NOMO-1 treated with DMSO at 0.1 percent for 48 hours (cell line): ENCODE results near the gene RFTN1.

ENCODE experiments used
- DNase-seq: peaks from one replicate; lab custom pipeline; 2025; ENCODE audit not compliant: unreplicated experiment; lab: John Stamatoyannopoulos, UW

Gene RFTN1

DNA sequence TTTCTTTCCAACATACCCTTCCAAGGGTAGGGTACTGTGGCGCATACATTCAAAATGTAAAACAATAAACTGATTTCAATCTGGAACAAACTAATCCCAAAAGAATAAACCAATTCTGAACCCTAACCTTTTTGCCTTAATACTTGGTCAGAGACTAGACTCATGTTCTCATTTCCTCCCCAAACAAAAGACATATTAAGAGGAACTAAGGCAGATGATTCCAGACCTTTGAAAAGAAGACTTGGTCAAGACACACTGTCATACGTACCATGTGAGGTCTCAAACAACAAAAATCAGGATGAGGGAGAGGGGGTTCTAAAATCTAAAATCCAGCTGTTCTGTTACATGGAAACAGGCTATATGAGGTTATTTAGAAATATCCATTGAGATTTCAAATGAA is 102.1 kb downstream of the RFTN1 start:
- no peak for DNase-seq

DNA sequence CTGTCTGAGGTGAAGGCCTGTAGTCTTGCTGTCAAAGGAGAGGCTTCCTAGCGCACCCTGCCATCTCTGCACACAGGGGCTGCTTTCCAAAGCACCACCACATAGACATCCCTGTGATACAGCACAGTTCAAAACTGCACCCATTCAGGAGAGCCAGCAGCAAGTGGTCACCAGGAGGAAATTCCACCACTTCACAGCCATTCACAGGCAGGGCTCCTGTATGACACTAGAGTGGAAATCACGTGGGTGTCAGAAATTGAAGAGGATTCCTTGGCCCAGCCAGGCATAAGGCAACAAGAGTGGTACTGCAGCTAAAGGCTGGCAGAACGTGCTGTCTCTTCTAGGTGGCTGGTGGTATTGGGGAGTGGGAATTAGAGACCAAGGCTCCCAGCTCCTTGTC is 102.8 kb downstream of the RFTN1 start:
- no peak for DNase-seq

DNA sequence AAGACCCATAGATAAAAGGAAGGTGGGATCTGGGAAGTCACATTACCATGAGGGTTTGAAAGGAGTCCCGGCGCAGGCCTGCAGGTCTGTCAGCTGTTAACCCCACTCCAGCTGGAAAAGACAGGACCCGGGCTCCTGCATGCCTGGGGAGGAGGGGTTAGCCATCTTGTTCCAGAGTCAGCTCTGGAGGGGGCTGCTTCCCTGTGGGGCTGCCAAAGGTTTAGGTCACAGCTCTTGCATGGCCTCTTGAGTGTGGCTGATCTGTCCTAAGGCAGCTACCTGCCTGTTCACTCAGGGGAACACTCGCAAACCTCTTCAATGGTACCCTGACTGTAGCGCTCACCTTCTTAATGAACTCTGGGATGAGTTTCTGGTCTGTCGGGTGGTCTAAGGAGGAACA is 104.5 kb downstream of the RFTN1 start:
- no peak for DNase-seq

DNA sequence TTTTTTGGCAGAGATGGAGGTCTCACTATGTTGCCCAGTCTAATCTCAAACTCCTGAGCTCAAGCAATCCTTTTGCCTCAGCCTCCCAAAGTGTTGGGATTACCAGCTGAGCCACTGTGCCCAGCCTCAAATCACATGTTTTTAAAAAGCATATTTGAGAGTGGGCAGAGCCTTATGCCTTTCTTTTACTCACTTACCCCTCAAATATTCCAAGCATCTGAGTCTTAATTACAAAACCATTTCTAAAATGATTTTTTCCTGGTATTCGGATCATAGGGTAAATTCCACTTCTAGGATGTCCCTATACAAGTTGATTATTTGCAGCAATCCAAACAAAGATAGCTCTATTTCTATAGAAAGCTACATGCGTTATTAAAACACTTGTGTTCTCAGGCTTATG is 106.1 kb downstream of the RFTN1 start:
- no peak for DNase-seq

DNA sequence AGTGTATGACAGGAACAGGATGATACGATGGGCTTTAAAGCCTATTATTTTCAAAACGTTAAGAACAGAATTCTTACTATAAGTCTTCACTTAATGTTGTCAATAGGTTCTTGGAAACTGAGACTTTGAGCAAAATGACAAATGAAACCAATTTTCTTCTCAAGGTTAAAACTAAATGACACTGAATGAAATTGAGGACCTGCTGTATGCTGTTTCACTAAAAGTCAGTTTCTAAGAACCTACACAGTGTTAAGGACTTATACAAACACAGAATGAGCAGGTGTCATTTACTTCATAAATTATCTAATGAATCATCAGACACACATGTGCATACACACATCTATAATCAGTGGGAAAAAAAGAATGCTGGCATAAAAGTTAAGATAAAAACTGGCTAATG is 106.9 kb downstream of the RFTN1 start:
- DNase-seq = no peak

DNA sequence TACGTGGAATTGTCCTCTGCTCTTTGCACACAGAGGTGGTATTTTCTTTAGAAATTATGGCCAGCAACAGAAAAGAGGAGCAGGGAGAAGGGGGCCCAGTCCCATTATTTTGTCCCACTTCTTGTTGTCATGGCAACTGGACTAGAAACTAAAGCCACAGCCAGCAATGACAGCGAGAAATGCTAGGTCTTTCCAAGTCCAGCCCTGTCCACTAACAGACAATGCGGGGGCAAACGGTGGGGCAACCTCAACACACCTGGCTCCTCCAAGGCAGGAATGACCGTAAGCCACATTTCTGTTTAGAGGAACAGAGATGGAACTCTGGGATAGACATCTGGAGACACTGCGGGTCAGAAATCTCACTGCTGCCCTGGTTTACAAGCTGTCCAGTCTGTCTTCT is 107.3 kb downstream of the RFTN1 start:
- DNase-seq = no peak

DNA sequence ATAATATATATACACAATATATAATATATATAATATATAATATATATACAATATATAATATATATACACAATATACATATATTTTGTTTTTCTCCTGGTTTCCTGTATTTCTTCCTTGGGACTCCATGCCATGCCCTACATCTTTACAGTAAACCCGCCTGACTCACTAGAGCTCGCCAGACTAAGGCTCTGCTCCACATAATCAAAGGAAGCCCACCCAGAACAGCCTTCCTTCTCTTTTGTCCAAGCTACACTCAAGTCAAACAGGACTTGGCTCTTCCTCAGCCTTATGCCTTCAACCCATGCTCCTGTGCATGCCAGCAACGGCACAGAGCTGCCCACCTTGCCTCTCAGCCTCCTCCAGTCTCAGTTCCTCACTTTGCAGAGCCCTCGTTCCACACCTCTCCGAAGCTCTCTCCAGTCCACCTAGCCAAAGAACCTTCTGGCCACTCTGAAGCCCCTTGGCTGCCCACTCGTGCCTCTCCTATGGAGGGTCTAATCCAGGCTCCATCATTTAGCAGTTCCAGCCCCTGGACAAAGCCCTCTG is 109.1 kb downstream of the RFTN1 start:
- no peak for DNase-seq

DNA sequence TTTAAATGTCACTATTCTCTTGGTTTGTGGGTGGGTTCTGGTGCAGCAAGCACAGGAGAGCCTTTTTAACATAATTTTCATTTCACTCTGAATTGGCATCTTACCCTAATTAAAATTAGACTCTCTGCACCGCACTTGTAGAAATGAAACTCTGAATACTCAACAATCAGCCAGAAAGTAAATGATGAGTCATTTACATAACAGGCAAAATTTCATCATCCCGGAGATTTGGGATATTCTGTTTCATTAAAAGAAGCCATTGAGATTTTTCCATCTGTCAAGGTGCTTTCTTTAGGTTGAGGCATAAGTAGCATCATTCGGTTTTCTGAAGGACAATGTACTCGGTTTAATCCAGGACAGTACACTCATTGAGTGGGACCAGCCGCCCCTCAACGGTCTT is 111.0 kb downstream of the RFTN1 start:
- no peak for DNase-seq

DNA sequence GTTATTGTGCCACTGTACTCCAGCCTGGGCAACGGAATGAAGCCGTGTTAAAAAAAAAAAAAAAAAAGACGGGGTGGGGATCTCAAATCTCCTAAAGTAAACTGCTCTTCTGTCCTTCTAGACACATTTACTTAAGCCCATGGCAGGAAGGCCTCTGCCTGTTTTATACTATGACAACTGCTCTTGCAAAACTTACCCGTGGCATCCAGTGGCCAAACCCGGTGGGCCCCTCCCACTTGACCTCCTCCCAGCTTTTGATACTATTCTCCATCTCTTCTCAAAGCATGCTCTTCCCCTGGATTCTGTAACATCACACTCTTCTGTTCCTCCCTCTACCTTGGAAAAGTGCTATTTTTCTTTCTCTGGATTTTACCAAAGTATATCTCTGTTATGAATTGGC is 112.2 kb downstream of the RFTN1 start:
- no peak for DNase-seq

DNA sequence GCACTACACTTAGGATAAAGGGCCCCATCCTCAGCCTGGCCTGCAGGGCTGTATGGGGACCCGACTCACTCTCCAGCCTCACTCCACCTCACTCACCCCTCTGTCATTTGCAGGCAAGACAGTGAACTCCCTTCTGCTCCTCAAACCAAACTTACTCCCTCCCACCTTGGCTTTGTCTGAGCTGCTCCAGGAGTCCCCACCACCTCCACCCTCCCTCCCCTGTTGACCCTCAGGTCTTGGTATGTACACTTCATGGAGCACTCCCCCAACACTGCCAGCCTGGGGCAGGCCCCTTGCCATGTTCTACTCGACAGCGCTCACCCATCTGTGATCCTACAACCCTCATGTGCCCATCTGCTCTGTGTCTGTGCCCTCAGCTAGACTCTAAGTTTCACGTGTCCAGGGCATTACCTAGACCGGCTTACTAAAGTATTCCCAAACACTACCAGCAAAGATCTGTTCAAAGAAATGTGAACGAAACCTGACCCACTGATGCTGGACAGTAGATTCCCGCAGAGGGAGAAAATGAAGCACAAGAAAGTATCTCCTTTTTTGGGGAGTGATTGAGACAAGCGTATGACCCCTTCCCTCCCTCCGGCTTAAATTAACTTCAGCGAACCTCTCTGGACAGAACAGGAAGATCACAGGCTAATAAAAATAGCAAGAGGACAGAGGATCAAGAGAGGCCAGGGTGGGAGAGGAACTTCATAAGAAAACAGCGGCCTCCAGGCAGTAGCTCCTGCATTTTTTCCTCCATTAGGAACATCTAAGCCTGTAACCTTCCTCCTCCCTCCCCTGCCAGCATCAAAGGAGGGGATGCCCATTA is 113.2 kb downstream of the RFTN1 start:
- no peak for DNase-seq

DNA sequence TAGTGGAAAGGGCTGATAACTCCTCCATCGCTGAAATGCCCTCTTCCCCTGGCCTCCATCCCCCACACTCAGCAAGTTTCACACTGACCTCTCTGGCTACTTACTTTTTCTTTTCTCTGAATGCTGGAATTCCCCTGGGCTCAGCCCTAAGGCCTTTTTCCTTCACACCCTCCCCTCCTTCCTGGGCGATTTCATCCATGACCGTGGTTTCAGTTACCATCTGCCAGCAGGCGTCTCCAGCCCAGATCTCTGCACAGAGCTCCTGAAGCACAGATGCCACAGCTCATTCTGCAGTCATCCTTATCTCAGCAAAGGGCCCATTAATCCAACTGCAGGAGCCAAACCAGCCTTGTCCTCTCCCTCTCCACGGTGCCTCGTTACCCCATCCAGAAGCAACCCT is 114.0 kb downstream of the RFTN1 start:
- no peak for DNase-seq

DNA sequence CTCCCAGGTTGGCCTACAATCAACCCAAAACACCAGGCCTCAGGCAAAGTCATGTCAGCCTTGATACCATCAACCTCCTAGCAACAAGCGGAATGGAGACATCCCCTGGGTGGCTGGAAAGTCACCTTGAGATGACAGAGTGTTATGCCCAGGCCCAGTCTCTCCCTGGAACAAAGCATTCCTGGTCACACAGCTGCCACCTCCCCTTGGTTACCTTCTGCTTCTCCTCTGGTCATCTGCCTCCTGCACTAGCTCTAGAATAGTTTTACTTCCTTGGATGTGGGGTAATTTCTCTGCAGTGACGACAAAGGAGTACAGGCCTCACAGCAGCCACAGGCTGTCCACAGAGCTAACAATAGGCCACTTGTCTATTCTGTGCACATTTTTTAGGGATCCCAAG is 114.9 kb downstream of the RFTN1 start:
- no peak for DNase-seq

DNA sequence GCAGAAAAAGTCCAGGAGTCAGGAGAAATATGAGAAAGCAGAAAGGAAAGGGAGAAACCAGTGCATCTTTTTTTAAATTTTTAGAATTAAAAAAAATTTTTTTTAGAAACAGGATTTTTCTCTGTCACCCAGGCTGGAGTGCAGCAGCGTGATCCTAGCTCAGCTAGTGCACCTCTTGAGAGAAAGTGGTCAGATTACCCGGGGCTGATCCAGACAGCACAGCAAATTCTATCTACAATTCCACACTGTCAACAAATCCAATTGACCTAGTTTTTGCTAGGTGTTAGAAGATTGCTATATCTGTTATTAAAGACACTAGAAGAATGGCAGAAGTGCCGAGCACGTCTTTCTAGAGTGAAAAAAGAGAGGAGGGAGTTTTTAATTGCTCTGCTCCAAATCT is 117.3 kb downstream of the RFTN1 start:
- DNase-seq = no peak

DNA sequence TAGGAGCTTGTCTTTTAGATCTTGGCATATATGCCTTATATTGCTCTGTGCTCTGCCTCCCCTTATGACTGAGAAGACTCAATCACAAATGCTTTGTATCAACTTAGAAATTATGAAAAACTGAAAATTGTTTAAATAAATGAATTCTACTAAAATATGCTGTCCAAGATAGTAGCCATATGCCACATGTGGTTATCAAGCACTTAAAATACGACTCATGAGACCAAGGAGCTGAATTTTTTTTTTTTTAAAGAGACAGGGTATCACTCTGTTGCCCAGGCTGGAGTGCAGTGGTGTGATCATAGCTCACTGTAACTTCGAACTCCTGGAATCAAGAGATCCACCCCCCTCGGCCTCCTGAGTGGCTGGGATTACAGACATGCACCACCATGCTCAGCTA is 118.3 kb downstream of the RFTN1 start:
- DNase-seq = no peak

DNA sequence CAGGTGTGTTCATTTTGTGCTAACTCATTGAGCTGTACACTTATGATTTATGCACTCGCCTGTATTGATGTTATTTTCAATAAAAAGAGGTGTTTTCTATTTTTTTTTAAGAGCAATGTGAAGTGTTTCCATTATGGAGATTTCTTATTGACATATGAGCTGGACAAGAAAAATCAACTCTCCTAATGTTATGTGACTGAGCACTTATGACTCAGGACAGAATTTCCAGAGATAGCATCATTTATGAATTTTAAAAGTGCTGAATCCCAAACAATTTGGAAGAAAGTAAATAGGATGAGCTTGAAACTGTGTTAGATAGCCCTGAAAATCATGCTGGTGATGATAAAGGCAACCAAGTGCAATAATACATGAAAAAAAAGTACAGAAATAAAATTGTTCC is 118.9 kb downstream of the RFTN1 start:
- DNase-seq = no peak

DNA sequence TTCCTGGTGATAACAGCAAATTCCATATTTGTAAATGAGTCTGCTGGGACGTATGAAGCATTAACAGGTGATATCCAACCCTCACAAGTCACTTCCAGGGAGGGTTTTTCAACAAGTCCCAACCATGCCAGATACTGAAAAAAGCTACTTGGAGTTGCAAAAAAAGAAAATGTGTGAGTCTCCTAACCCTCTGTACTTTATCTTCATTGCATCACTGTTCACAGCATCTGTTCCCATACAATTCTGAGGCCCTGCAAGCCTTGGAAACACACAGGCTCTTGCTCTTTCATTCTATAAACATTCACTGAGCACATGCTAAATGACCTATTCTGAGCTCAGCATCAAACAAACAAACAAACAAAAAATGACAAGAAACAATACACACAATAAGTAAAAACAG is 120.8 kb downstream of the RFTN1 start:
- no peak for DNase-seq

DNA sequence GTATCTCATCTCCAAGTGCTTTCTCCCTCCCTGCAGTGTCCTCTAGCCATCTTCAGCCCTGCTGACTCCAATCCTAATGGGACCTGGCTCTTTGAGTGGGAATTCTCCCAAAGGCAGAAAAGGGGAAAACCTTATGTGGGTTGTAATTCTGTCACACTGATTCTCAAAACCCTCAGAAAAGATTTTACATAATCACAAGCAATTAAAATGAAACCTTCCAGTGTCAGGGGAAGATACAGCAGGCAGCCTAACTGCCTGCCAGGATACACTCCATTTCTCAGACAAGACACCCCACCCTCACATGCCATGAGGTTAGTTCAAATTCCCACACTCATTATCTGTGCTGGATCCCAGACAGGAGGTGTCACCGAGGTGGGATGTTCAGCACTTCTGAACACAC is 121.4 kb downstream of the RFTN1 start:
- no peak for DNase-seq

DNA sequence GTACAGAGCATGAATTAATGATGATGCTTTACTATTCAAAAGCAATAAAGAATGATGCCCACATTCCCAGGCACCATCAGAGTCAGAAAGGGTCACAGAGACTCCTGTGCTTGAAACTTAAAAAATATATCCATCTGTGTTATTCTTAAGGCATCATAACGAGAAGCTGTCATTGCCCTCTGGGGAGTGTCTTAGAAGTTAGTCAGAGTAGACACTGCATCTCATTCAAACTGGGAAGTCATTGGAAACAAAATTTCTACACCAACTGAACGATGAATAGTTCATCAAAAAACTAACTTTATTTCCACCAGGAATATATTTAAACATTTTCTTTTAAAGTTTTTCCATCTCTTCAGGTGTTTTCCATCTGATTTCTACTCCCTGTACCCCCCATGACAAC is 122.9 kb downstream of the RFTN1 start:
- no peak for DNase-seq

DNA sequence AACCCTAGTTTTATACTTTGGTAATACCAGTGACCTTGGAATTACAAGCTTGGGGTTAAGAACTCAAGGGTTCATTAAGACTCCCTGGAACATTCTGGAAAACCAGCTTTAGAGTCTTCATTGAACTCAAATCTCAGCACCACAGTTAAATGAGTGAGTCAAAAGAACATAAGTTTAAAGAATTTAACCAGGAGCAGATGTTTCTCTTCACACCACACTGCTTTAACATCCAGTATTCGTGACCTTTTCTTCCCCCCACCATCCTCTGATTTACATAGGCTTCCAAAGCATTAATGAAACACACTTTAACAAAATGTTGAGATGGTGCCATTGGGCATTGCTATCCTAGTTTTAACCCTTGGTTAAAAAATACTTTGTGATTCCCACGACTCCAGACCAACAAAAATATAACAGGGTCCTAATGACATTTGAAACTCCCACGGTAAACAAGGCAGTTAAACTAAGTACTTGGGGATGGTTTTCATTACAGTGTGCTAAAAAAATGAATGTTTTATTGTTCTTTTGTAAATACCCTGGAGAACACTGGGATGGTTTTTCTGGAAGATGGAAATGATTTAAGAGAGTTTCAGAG is 124.6 kb downstream of the RFTN1 start:
- DNase-seq = no peak

DNA sequence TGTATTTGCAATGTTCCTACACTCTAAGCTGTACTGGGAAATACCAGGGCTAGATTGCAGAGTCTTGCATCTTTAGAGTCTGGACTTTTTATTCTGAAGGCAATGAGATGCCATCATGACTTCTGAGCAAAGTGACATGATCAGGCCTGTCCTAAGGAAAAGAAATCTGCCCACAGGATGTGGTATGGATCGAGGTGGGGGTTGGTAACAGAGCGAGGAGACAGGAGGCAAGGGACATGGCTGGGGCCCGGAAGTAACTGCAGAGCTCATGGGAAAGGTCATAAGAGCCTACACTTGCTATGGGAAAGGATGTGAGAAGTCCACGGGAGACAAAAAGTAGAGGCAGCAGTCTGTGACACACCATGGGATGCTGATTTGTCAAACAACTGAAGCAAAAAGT is 126.9 kb downstream of the RFTN1 start:
- DNase-seq = no peak

DNA sequence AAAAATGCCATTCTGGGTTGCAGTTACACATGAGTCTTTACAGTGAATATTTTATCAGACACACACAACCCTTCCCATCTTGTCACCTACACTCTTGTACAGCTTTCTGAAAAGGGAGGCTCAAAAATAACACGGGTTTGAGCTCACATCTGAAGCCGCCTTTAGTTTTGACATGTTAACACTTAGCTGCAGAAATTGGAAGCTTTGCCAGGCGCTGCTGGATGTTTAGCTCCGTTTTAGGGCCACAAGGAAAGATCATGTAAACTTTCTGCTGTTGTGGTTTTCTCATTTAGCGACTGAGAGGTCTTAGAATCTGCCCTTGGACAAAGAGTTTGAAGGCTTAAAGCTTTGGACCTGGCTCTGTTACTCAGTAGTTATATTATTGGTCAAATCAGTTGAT is 128.3 kb downstream of the RFTN1 start:
- no peak for DNase-seq

DNA sequence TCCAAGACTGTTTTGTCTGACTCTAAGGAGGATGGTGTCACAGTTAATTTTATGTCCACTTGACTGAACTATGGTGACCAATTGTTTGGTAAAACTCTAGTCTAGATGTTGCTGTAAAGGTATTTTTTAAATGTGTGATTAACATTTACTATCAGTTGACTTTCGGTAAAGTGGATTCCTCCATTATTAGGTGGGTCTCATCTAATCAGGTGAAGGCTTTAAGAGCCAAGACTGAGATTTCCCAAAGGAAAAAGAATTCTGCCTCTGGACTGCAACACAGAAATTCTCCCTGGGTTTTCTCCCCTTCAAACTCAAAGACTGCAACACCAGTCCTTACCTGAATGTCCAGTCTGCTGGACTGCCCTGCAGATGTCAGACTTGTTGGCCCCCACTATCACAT is 129.6 kb downstream of the RFTN1 start:
- DNase-seq = no peak

DNA sequence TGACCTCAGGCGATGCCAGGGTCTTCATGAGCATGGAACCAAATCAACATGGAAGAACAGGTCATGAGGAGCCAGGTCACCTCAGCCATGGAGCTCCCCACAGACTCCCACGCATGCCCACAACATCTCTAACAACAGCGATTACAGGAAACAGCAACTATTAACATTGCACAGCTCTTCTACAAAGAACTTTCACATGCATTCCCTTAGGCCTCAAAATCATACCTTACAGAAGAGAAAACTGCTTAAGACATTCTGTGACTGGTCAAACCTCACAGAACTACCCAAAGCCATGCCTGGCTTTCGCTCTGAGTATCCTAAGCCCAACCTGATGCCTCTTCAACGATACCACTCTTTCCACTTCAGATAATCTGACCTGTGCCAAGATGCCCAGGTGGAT is 130.7 kb downstream of the RFTN1 start:
- no peak for DNase-seq
